HG02885 (cell line): ENCODE results near the gene ITPKB.
"Not testable (repeated sequence)": the region's sequence is repeated elsewhere in the genome, so short reads cannot be mapped to it uniquely, and the experiment has no call there.

Experiments
- ATAC-seq: cut with Tn5 transposase; IDR thresholded peaks from one replicate; pipeline ENCODE4 v1.9.1; 2021; ENCODE audit warnings: mild to moderate bottlenecking; ENCODE audit not compliant: unreplicated experiment, poor library complexity

Gene ITPKB

DNA sequence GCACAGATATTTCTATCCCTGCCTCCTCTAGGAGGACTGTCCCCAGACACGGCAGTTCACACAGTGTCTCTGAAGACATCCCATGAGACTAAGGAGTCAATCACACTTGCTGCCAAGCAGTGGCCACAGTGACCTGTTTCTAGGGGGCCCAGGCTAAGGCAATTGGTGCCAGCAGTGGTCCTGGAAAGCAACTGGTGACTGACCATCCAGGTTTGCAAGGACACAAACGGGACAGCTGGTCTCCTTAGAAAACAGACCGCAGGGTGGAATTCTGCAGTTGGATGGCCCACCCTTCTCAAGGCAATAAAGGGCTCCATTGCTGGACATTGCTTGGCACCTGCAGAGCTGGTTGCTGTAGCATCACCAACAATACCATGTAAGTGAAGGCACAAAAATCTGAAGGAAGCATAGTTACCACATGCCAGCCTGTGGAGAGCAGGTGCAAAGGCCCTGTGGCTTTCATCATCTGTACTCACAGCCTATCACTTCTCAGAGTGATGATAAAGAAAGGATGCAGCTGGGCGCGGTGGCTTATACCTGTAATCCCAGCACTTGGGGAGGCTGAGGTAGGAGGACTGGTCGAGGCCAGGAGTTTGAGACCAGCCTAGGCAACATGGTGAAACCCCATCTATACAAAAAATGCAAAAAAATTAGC, 109.1 kb downstream of the ITPKB start:
- ATAC-seq: no peak

DNA sequence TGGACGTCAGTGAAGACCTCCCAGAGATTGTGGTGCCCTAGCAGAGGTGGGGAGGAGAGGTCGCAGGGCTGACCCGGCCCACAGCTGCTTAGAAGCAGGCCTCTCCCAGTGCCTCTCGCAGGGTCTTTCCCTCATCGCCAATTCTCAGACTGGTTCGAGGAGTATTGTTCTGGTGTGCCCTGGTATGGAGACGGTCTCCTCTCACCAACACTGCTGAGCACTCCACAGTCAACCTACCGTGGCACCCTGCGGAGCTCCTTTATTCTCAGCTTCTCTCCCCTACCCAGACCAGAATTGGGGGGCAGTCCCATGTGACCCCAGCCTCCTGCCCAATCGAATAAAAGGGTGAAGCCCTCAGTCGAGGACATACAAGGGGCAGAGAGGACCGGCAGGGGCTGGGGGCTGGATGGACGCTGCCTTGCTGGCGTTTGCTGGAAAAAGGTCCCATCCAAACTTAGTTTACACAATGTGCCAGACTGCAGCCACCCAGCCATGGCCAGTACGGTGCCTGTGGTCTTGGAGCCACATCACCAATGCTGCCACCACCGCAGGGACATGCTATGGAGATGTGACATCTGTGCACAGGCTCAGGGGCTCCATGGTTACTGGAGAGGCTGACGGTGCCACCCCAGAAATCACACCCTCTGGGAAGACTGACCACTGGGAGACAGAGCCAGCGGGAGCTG, 109.7 kb downstream of the ITPKB start:
- no peak for ATAC-seq

DNA sequence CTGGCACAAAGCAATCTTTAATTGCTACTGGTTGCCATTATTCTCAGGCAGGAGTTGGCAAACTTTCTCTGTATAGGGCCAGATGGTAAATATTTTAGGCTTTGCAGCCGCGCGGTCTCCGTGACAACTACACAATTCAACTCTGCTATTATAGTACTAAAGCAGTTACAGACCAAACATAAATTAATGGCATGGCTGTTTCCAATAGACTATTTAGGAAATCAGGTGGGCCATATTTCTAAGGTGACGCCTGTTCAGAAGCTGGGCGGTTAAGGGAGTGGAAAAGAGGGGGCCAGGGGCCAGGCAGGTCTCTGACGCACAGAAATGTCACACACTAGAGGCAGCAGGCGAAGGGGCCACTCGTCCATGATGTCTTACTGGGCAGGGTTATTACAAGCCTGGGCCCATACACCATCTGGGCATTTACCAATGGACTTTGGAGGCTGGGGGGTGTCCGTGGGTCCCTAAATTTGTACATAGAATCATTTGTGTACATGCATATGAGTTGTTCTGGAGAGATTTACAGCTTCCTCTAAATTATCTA, 110.4 kb downstream of the ITPKB start:
- ATAC-seq: no peak

DNA sequence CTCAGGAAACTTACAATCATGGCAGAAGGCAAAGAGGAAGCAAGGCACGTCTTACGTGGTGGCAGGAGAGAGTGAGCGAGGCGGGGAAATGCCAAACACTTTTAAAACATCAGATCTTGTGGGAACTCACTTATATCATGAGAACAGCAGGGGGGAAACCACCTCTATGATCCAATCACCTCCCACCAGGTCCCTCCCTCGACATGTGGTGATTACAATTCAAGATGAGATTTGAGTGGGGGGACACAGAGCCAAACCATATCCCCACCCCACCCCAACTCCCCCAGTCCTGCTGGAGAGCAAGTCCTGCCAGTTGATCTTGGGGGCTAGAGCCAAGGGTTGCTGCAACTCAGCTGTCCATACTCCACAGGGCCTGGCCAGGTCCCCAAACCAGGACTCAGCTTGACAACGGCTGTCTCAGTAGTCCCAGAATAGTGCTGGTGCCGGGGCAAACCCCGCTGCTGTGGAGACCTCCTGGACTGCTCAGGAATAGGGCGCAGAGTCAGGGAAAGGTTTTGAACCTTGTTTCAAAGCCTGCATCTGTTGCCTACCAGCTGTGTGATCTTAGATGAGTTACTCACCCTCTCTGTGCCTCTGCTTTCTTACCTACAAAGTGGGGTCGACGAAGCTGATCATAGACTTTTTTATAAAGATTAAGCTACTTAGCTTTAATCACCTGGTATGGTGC, 111.0 kb downstream of the ITPKB start:
- no peak for ATAC-seq

DNA sequence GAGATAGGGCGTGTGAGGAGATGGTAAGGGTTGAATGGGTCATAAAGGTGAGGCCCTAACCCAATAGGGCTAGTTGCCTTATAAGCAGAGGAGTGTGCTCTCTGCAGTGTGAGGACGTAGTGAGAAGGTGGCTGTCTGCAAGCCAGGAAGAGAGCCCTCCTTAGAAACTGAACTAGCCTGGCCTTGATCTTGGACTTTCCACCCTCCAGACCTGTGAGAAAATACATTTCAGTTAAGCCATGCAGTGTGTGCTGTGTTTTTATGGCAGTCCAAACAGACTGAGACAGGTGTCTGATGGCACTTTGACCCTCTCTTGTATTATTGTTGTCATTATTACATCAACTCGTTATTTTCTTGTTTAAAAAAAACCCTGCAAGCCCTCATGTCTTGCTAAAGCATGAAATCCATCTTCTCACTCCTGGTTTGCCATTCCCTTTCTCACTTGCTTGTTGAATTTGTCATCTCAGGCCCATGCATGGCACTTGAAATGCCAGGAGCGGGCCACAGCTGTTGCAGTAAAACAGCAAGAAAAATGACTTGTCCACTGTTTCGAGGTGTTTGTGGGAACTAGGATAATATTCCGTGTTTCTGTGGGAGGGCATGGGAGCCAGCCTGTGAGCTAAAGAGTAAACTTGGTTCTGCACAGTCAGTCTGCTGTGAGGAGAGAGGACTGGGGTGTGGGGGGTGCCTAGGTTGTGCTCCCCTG, 111.9 kb downstream of the ITPKB start:
- ATAC-seq: no peak

DNA sequence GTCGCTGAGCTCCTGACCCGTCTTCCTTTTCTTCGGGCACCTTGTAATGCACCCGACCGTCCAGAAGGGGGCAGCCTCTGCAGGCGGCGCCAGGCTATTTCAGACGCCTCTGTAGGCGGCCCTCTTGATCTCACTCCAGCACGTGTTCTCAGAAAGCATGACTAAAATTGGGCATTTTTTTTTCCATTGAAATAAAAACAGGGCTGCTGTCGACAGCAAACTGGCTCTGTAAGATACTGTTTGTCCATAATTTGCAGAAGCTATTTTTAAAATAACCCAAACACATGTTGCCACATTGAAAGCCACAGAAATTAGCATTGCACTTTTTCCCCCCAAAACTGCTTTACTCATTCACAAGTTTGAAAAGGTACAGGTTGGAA, 112.5 kb downstream of the ITPKB start:
- peak; percentile 86 for ATAC-seq

DNA sequence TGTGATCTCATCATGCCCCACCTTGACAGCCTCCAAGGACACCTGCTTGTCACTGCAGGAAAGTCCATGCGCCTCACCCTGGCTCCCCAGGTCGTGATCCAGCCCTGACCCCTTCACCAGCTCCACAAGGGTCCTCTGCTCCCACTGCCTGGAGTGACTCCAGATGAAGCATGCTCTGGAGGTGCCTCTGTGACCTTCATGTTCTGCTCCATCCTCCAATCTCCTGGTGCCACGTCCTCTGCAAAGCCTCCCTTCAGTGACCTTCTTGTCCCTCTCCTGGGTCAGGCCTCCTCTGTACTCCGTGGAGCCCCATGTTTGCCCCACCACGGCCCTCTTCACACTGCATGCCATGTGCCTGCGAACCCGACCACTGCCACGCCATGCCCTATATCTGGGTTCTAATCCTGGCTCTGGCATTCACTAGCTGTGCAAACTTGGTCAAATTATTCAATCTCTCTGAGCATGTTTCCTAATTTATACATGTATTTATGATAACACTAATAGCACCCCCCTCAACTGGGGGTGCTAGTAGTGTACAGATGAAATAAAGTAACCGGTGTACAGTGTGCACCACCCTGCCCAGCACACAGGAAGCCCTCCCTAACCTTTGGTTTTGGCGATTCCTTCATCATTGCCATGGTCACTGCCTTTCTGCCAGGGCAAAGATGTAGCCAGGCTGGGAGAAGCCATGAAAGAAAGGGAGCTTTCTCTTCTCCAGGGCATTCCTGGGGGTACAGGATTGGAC, 113.1 kb downstream of the ITPKB start:
- peak; percentile 16 for ATAC-seq

DNA sequence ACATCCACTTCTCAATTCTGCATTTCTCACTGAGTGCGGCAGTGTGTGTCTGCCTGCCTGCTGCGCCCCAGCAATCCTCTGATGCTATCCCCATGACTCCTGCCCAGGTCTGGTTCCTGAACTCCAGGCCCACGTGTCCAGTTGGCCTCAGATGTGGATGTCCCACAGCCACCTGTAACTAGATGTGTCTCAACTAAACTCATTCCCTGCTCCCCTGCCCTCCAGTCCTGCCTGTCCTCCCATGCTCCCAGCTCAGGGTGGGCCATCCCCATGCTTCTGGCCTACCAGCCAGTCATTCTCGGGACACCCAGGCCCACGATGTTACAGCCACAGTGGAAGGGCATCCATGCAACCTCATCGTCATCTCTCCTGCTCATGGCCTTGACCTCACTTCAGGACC, 113.8 kb downstream of the ITPKB start:
- no peak for ATAC-seq

DNA sequence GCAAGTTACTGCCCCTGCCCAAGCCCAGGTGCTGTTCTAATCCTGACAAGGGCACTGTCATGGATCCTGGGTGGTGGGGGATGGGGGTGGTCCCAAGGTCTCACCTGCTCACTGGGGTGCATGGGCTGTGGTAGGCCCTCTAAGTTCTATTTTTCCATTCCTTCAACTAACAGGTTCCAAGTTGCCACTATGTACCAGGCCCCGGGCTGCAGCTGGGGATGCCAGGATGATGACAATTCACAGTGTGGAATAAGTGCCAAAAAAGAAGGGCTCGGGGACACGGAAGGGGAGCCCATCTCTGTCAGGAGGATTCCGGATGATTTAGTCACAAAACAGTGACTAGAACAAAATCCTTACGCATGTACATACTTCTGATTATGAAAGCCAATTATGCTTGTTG, 114.6 kb downstream of the ITPKB start:
- no peak for ATAC-seq

DNA sequence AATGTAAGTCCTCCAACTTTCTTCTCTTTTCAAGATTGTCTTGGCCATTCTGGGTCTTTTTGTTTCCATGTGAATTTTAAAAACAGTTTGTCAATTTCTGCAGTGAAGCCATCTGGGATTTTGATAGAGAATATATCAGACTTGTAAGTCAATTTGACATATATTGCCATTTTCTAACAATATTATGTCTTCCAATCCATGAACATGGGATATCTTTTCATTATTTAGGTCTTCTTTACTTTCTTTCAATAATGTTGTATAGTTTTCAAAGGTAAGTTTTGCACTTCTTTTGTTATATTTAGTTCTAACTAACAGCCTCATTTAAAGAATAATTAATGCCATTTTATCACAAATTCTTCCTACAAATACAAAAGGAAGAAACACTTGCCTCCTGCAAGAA, 117.1 kb downstream of the ITPKB start:
- no peak for ATAC-seq

DNA sequence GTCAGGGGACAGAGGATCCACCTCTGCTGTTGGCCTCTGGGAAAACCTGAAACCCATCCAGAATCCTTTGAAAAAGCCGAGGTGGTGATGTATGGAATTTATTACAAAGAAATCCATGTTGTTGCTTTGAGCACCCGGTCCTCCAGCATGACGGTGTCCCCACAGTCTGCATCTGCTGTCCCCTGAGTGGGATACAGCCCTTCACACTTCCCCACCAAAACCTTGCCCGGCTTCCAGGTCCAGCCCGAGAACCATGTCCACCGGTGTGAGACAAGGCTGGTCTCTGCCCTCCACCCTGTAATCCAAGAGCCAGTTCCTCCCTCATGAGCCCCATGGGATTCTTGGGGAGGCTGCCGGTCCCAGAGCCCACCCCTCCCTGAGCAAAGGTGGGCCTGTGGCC, 120.1 kb downstream of the ITPKB start:
- no peak for ATAC-seq

DNA sequence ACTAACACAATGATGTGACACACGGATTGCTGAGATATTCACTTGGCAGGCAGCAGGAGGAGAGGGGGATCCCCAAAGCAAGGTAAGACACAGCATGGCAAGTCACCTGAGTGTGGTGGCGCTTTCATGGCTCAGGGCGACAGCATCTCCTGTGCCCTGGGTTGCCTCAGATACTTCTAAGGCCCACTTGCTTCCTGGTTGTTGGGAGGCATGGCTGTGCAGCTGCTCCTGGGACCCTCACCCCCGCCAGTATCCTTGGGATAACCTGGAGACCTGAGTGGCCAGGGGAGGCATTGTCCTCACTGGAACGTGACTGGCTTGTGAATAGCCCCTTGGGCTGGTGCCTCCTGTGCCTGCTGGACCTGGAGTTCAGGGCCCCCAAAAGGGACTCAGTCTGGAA, 120.7 kb downstream of the ITPKB start:
- ATAC-seq: no peak

DNA sequence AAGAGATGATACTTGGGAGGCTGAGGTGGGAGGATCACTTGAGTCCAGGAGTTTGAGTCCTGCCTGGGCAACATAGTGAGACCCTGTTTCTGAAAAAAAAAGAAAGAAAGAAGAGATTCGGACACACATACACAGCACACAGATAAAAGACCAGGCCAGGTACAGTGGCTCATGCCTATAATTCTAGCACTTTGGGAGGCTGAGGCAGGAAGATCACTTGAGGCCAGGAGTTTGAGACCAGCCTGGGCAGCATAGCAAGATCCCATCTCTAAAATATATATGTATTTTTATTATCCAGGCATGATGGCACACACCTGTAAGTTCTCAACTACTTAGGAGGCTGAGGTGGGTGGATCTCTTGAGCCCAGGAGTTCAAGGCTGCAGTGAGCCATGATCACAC, 121.4 kb downstream of the ITPKB start:
- not testable (repeated sequence) for ATAC-seq

DNA sequence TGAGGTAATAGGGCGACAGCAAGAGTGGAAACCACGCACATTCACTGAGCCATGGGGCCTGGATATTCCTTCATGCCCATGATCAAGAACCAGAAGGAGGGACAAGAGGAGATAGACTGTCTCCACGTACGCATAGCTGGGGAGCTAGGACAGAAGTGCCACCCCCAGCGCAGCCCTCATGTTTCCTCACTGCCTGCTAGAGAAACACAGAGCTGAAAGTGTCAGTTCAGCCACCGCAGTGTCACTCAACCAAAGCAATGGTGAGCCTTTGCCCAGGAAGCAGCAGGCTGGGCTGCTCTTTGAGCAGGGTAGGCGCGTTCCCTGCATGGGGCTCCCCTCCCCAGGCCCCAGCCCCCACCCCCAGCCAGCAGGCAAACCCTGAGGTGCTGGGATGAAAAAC, 122.0 kb downstream of the ITPKB start:
- ATAC-seq: no peak

DNA sequence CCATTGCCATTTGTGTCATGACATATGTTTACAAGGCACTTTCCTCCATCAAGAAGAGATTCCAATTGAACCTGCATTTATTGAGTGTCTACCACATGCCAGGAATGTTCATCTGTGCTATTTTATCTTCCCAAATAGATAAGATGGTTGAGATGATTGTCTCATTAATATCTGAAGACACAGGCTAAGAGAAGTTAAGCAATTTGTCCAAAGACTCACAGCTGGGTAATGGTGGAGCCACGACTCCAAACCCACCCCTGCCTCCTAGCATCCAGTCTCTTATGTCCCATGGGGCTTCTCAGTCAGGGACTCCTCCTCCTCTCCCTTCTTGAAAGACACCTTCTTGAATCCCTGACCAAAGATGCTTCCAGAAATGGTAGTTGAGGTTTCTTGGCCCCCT, 122.4 kb downstream of the ITPKB start:
- no peak for ATAC-seq

DNA sequence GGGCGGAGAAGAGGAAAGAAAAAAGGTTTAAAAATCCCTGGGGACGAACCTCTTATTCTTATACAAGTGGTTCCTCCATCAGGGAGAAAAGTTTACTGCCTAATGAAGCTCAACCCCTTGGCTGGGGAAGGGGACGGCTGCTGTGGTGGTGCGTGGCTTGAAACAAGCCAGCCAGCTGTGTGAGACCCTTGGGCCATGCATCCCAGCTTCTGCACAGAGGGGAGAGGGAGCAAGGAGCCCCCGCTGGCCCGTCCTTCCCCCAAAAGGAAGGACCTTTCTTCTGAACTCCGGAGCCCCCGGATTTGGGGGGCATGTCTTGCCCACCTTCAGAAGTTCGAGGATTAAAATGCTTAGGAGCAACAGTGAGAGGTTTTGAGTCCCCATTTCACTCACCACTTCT, 123.2 kb downstream of the ITPKB start:
- no peak for ATAC-seq

DNA sequence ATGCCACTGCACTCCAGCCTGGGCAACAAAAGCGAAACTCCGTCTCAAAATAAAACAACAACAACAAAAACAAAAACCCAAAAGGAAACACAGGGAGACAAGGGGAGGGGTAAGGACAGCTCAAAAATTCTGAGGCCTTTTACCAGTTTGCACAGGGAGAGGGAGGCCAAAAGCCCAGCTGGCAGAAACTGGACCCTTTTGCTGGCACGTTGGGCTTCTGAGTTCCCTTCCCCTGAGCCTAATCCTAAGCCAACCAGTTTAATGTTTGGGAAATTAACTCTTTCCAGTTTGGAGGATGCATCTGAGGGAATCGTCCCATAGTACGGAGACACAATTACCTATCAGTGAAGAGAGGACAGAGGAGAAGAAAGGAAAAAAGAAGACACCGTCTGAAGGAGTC, 127.1 kb downstream of the ITPKB start:
- ATAC-seq: not testable (repeated sequence)

DNA sequence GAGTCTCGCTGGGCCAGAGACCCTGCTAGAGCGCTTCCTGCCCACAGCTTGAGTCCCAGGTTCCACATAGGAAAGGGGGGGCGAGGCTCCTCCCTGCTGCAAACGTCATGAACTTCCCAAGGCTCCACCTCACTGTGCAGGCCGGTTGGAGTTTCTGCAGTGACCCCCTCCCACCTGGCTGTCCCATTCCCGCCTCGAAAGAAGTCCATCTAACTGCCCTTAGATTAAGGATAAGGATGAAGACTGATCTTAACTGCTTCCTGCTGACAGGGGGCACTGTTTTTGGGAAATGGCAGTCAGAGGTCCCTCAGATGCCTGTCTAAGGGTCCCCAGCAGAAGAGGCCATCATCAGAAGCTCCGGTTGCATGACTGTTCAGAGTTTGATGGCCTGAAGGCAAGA, 127.8 kb downstream of the ITPKB start:
- no peak for ATAC-seq

DNA sequence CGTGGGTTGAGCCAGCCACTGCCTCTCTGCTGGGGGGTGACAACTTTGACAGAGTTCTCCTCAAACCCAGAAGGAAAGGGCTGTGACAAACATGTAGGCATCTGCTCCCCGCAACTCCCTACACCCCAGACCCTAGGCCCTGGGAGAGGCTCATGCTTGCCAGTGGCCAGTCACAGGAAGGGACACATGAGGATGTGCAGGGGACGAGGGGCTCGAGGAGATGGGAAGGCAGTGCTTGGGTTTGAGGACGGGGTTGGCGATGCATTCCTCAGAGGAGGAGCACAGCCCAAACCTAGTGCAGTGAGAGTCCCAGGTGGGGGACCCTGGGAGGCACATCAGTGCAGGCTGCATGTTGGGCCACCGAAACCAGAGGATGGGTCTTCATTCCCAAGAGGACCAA, 128.4 kb downstream of the ITPKB start:
- no peak for ATAC-seq

DNA sequence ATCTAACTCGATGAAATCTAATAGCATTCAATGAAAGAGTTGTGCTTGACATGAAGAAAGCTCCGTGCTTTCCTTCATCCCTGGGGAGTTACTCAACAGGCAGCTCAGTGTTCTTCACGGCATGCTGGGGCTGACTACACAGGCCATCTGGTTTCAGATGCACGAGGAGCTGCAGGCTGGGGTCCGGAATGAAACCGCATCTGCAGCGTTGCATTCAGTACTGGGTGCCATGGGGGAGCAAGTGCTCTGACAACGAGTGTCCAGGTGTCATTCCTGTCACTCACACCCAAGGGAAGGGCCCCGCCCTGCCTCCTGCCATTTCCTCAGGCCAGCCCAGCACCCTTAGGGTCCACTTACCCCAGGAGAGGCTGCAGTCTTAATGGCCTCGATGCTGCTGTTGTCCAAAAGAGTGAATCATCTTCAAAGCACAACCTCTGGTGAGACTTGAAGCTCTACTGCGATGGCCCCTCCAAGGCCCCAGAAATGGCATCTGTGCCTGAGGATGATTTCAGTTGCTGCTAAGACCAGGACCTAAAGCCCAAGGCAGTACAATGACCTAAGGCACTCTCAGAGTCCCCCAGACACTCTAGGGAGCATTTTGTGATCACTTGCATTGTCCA, 129.1 kb downstream of the ITPKB start:
- ATAC-seq: no peak
